Endothelial cell of umbilical vein (primary cell): ENCODE data around the gene B4GALNT4. TPM values are rescaled to one million over a fixed set of nuclear protein-coding genes. Genes with fewer than 3 reads are reported as not detected.

Experiments used
- BruUV-seq: library from RNA; stranded (reverse); fragments of 400-500 nt; replicated peaks from 2 replicates; lab custom pipeline; 2021; lab: Mats Ljungman, UMichigan
- CTCF ChIA-PET: fragments of 300-600, 350-600 bp; sonication (Branson Sonifier 250); formaldehyde crosslinking; loops from one replicate; lab custom pipeline; 2021; ENCODE audit warnings: antibody characterized with exemption, inconsistent platforms; lab: Charles Lee
- POLR2A ChIA-PET: fragments of 300-600, 350-600 bp; sonication (Branson Sonifier 250); formaldehyde crosslinking; loops from one replicate; lab custom pipeline; 2021; ENCODE audit warnings: antibody characterized with exemption, inconsistent platforms; lab: Charles Lee
- DNase-seq: peaks from one replicate; pipeline ENCODE4 v3.0.0-alpha.2; 2011; ENCODE audit warnings: low read depth, low spot score
- FAIRE-seq: peaks from 2 replicates; lab custom pipeline; 2011; peaks lifted over from hg19 to GRCh38; lab: Jason Lieb, UNC
- H2AFZ ChIP-seq: 2 replicates; pipeline ENCODE4 v1.6.0; 2012; ENCODE audit warnings: low read depth, low read length, control low read depth, inconsistent platforms
- H3K27ac ChIP-seq: 2 replicates; pipeline ENCODE4 v1.5.1; 2011; ENCODE audit warnings: low read depth, mild to moderate bottlenecking, control low read depth, low read length, moderate library complexity; ENCODE audit not compliant: insufficient read depth
- H3K27me3 ChIP-seq, 2 experiments: 2 replicates each; pipeline versions ENCODE4 v1.6.0 to v1.6.1; 2011; ENCODE audit warnings: low read length in 2 of 2, mixed read lengths in 1 of 2; ENCODE audit not compliant: control insufficient read depth in 2 of 2, insufficient read depth in 2 of 2
- H3K36me3 ChIP-seq, 2 experiments: 2 replicates in 1 of 2; 3 replicates in 1 of 2; pipeline ENCODE4 v1.5.1; 2011; ENCODE audit warnings: low read length in 2 of 2, mild to moderate bottlenecking in 1 of 2, moderate library complexity in 1 of 2; ENCODE audit not compliant: control insufficient read depth in 2 of 2, insufficient read depth in 2 of 2; ENCODE audit errors: extremely low read depth in 1 of 2
- H3K4me1 ChIP-seq: 3 replicates; pipeline ENCODE4 v1.5.1; 2011; ENCODE audit warnings: mild to moderate bottlenecking, low read length; ENCODE audit not compliant: control insufficient read depth, insufficient read depth; ENCODE audit errors: extremely low read depth
- H3K4me2 ChIP-seq: 2 replicates; pipeline ENCODE4 v1.6.1; 2011; ENCODE audit warnings: low read length, control low read depth, mixed read lengths; ENCODE audit not compliant: insufficient read depth
- H3K4me3 ChIP-seq, 3 experiments: fragments of 200-600 bp in 1 of 3; sonication (generic), shearing (Covaris generic) in 1 of 3; replicated peaks in 1 of 3; 2 replicates each; pipeline ENCODE4 v1.5.1; 2011 to 2016; ENCODE audit warnings: control low read depth in 3 of 3, low read length in 3 of 3, mild to moderate bottlenecking in 2 of 3, inconsistent platforms in 1 of 3, low read depth in 1 of 3, moderate library complexity in 1 of 3; ENCODE audit not compliant: insufficient read depth in 1 of 3
- H3K79me2 ChIP-seq: 2 replicates; pipeline ENCODE4 v1.6.0; 2012; ENCODE audit warnings: low read length, inconsistent platforms; ENCODE audit not compliant: control insufficient read depth, insufficient read depth
- H3K9ac ChIP-seq: replicated peaks from 2 replicates; pipeline ENCODE3; 2011; ENCODE audit warnings: low read length, control low read depth; ENCODE audit not compliant: insufficient read depth; ENCODE audit errors: extremely low read depth
- H3K9me1 ChIP-seq: replicated peaks from 3 replicates; pipeline ENCODE4 v1.6.0; 2011; ENCODE audit warnings: mild to moderate bottlenecking, low read length; ENCODE audit not compliant: control insufficient read depth, insufficient read depth; ENCODE audit errors: extremely low read depth
- H3K9me3 ChIP-seq: replicated peaks from 2 replicates; pipeline ENCODE4 v1.5.1; 2012; ENCODE audit warnings: low read length, inconsistent platforms; ENCODE audit not compliant: control insufficient read depth, insufficient read depth
- H4K20me1 ChIP-seq: replicated peaks from 2 replicates; pipeline ENCODE3; 2011; ENCODE audit warnings: mild to moderate bottlenecking, low read length; ENCODE audit not compliant: control insufficient read depth, insufficient read depth; ENCODE audit errors: extremely low read depth
- EZH2 ChIP-seq: IDR thresholded peaks from 2 replicates; pipeline ENCODE4 v1.6.1; 2012; ENCODE audit warnings: borderline replicate concordance, low read depth, mild to moderate bottlenecking, moderate library complexity, low read length, inconsistent platforms; ENCODE audit not compliant: severe bottlenecking
- FOS ChIP-seq: IDR thresholded peaks from 2 replicates; pipeline ENCODE4 v1.6.1; 2011; ENCODE audit warnings: mild to moderate bottlenecking, low read length, moderate library complexity, borderline replicate concordance; ENCODE audit not compliant: insufficient read depth
- GATA2 ChIP-seq: IDR thresholded peaks from 2 replicates; pipeline ENCODE4 v1.7.0; 2011; ENCODE audit warnings: low read depth, mild to moderate bottlenecking, moderate library complexity, mixed read lengths, low read length; ENCODE audit not compliant: insufficient read length, insufficient read depth
- JUN ChIP-seq: IDR thresholded peaks from 2 replicates; pipeline ENCODE4 v1.6.1; 2011; ENCODE audit warnings: borderline replicate concordance, low read depth; ENCODE audit not compliant: insufficient read length, insufficient read depth
- MAX ChIP-seq: IDR thresholded peaks from 2 replicates; pipeline ENCODE4 v1.6.1; 2011; ENCODE audit not compliant: insufficient read depth, insufficient read length
- MYC ChIP-seq: IDR thresholded peaks from one replicate; pipeline ENCODE4 v1.6.1; 2011; ENCODE audit warnings: mild to moderate bottlenecking, low read depth, low read length
- POLR2A ChIP-seq: IDR thresholded peaks from 2 replicates; pipeline ENCODE4 v1.6.1; 2012; ENCODE audit warnings: low read depth, mild to moderate bottlenecking, control low read depth, low read length
- POLR2AphosphoS5 ChIP-seq: IDR thresholded peaks from 2 replicates; pipeline ENCODE4 v1.6.1; 2012; ENCODE audit warnings: low read depth, mild to moderate bottlenecking, control low read depth, low read length, moderate library complexity; ENCODE audit not compliant: insufficient read depth
- dilution Hi-C: fragments of 300-500 bp; cut with MboI; formaldehyde crosslinking; loops from one replicate; pipeline ENCODE4 v1.15.0; 2019; ENCODE audit warnings: low sequenced_read_pairs; ENCODE audit not compliant: extremely low pct_ligation_motif_present
- intact Hi-C: fragments of 100-400 bp; cut with micrococcal nuclease; formaldehyde crosslinking; loops from one replicate; pipeline ENCODE4 v1.10.0; 2022
- polyA plus RNA-seq, 4 experiments: library from polyadenylated mRNA; depleted of rRNA in 3 of 4; stranded (reverse) in 3 of 4; unstranded in 1 of 4; fragments of >200 nt; gene quantifications; 2 replicates each; pipeline versions ENCODE4 v1.2.1 to v1.2.3, GENCODE V29; 2011 to 2012; ENCODE audit warnings: missing spikeins in 1 of 4
- total RNA-seq: library from RNA; stranded (reverse); gene quantifications from 2 replicates; pipeline ENCODE4 v1.2.3, GENCODE V29; 2021
- TF ChIP-seq, protein P1 (sequence below), 2 donors: IDR thresholded peaks; 1 replicate in 1 of 2; 2 replicates in 1 of 2; pipeline ENCODE4 v1.5.1; 2011; ENCODE audit warnings: low read length in 2 of 2, mild to moderate bottlenecking in 2 of 2, moderate library complexity in 2 of 2, control low read depth in 1 of 2, inconsistent platforms in 1 of 2, low read depth in 1 of 2; ENCODE audit not compliant: insufficient read depth in 1 of 2; ENCODE audit errors: extremely low read depth in 1 of 2

B4GALNT4 gene
- total and polyA plus RNA-seq, 2 donors (not counting 3 experiments of a cell fraction or from before 2014, with no cell fraction given) = 9.2 to 9.6 TPM

DNA sequence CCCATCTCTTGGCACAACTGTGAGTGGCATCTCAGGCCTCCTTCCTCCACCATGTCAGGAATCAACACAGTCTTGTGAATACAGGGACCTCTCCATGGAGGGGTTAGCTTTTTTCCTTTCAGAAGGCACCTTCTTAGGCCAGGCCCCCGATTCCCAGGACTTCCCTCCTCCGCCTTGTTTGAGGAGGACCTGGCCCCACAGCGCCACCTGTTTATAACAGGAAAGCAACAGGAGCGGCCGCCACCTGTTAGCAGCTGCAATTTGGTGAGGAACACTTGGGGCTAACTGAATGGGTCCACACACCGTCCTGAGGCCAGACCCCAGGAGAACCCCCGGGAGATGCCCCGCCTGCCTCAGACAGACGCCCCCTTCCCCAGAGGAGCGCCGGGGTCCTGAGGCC, 20.9 kb downstream of the B4GALNT4 start:
- no peaks in the 10 kb centered on the region for H3K9me3 ChIP-seq
- no peak overlapping the region for H2AFZ ChIP-seq
- POLR2A ChIA-PET = no interaction called here
- no peak overlapping the region for H3K9ac ChIP-seq
- H3K4me3 ChIP-seq = no peak overlapping the region
- no peak overlapping the region for H3K4me2 ChIP-seq
- BruUV-seq = no TSS peak
- TF ChIP-seq MYC (no peak), POLR2A (no peak), POLR2AphosphoS5 (no peak), MAX (no peak), FOS (no peak), EZH2 (no peak), GATA2 (no peak), JUN (no peak)
- TF ChIP-seq, protein P1, sequence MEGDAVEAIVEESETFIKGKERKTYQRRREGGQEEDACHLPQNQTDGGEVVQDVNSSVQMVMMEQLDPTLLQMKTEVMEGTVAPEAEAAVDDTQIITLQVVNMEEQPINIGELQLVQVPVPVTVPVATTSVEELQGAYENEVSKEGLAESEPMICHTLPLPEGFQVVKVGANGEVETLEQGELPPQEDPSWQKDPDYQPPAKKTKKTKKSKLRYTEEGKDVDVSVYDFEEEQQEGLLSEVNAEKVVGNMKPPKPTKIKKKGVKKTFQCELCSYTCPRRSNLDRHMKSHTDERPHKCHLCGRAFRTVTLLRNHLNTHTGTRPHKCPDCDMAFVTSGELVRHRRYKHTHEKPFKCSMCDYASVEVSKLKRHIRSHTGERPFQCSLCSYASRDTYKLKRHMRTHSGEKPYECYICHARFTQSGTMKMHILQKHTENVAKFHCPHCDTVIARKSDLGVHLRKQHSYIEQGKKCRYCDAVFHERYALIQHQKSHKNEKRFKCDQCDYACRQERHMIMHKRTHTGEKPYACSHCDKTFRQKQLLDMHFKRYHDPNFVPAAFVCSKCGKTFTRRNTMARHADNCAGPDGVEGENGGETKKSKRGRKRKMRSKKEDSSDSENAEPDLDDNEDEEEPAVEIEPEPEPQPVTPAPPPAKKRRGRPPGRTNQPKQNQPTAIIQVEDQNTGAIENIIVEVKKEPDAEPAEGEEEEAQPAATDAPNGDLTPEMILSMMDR (IDR thresholded peaks at IDR 0.05; ENCODE audit: extremely low read depth in 1 of 2, insufficient read depth in 1 of 2, low read depth in 1 of 2, low read length in 2 of 2) = no peak
- H4K20me1 ChIP-seq = no peaks in the 10 kb centered on the region
- FAIRE-seq = no peak
- H3K9me1 ChIP-seq = no peaks in the 10 kb centered on the region
- no peaks in the 10 kb centered on the region for H3K4me1 ChIP-seq
- intact Hi-C loops = no loop called here
- peaks cover 0 to 4% of the 10 kb centered on the region in 2 experiments for H3K27me3 ChIP-seq
- dilution Hi-C loops = no loop called here
- no peak overlapping the region for H3K27ac ChIP-seq
- H3K79me2 ChIP-seq = no peaks in the 10 kb centered on the region
- no peaks in the 10 kb centered on the region for H3K36me3 ChIP-seq
- CTCF ChIA-PET = no interaction called here
- DNase-seq = no peak
